ENCODE results near the gene SLC23A2. TPM values are rescaled to one million over a fixed set of nuclear protein-coding genes. Genes with fewer than 3 reads are reported as not detected.

SLC23A2 gene
- total RNA-seq, 1 donor from 2014 or later, result 79.8 TPM

GRCh38 chr20:4891997-4892396, 109.3 kb downstream of the SLC23A2 start:
- Mint-ChIP-seq H3K27ac (no peak overlapping the region), H3K4me1 (peaks cover 25% of the 10 kb centered on the region), H3K9me3 (no peaks in the 10 kb centered on the region), H3K27me3 (no peaks in the 10 kb centered on the region), H3K4me3 (no peak overlapping the region), H3K36me3 (ENCODE audit: low read depth) (peaks cover 75% of the 10 kb centered on the region)
- ChIA-PET POLR2A (no interaction called here), CTCF (no interaction called here)
- TF ChIP-seq CTCF (IDR thresholded peaks at IDR 0.05), result no peak
- no peak for DNase-seq
- ATAC-seq (ENCODE audit: low read depth), result no peak
- intact Hi-C loops (cut with micrococcal nuclease), result no loop called here

GRCh38 chr20:4891190-4891763, 110.0 kb downstream of the SLC23A2 start:
- TF ChIP-seq CTCF (IDR thresholded peaks at IDR 0.05), result no peak
- Mint-ChIP-seq H3K9me3 (no peaks in the 10 kb centered on the region), H3K4me3 (no peak overlapping the region), H3K27me3 (no peaks in the 10 kb centered on the region), H3K4me1 (peaks cover 20% of the 10 kb centered on the region), H3K27ac (no peak overlapping the region), H3K36me3 (ENCODE audit: low read depth) (peaks cover 73% of the 10 kb centered on the region)
- ChIA-PET POLR2A (no interaction called here), CTCF (interaction anchor here (1.5 kb wide), 1 partner anchor 65 kb away, joined by 4 read pairs; no protein-coding TSS in a partner anchor)
- DNase-seq (no peak), ATAC-seq (ENCODE audit: low read depth) (no peak)
- intact Hi-C loops (cut with micrococcal nuclease), result no loop called here

- POLR2A ChIA-PET, result no interaction called here
- CTCF ChIA-PET, result interaction anchor here (0.6 kb wide), 1 partner anchor 199 kb away, joined by 3 read pairs; no protein-coding TSS in a partner anchor
- Mint-ChIP-seq H3K4me1 (peaks cover 9% of the 10 kb centered on the region), H3K27me3 (no peaks in the 10 kb centered on the region), H3K27ac (no peak overlapping the region), H3K9me3 (no peaks in the 10 kb centered on the region), H3K4me3 (no peak overlapping the region), H3K36me3 (ENCODE audit: low read depth) (peaks cover 75% of the 10 kb centered on the region)
- TF ChIP-seq CTCF (IDR thresholded peaks at IDR 0.05), result no peak
- intact Hi-C loops (cut with micrococcal nuclease), result no loop called here
- ATAC-seq (ENCODE audit: low read depth), result no peak
- DNase-seq, result no peak
Observed at GRCh38 chr20:4889446-4889845, 111.9 kb downstream of the SLC23A2 start.

- ChIA-PET POLR2A (interaction anchor here (0.6 to 1.1 kb wide), 2 partner anchors 62 to 73 kb away, joined by 4 to 6 read pairs; no protein-coding TSS in a partner anchor), CTCF (interaction anchor here (0.6 to 1.0 kb wide), 4 partner anchors 11 to 214 kb away, joined by 3 read pairs; no protein-coding TSS in a partner anchor)
- Mint-ChIP-seq H3K4me1 (peaks cover 8% of the 10 kb centered on the region), H3K4me3 (no peak overlapping the region), H3K27ac (no peak overlapping the region), H3K9me3 (no peaks in the 10 kb centered on the region), H3K27me3 (no peaks in the 10 kb centered on the region), H3K36me3 (ENCODE audit: low read depth) (peaks cover 81% of the 10 kb centered on the region)
- DNase-seq (no peak), ATAC-seq (ENCODE audit: low read depth) (no peak)
- intact Hi-C loops (cut with micrococcal nuclease), result no loop called here
- no peak for TF ChIP-seq CTCF (IDR thresholded peaks at IDR 0.05)
Observed at GRCh38 chr20:4887586-4887985, 113.7 kb downstream of the SLC23A2 start.

- intact Hi-C loops (cut with micrococcal nuclease), result no loop called here
- Mint-ChIP-seq H3K27ac (no peak overlapping the region), H3K36me3 (ENCODE audit: low read depth) (peaks cover 82% of the 10 kb centered on the region), H3K9me3 (no peaks in the 10 kb centered on the region), H3K4me1 (peaks cover 8% of the 10 kb centered on the region), H3K27me3 (no peaks in the 10 kb centered on the region), H3K4me3 (no peak overlapping the region)
- TF ChIP-seq CTCF (IDR thresholded peaks at IDR 0.05), result no peak
- DNase-seq, result no peak
- ChIA-PET CTCF (no interaction called here), POLR2A (interaction anchor here (0.5 to 1.1 kb wide), 4 partner anchors 62 to 310 kb away, joined by 4 to 6 read pairs (median 4); no protein-coding TSS in a partner anchor)
- ATAC-seq (ENCODE audit: low read depth), result no peak
Observed at GRCh38 chr20:4886771-4887527, 114.4 kb downstream of the SLC23A2 start.
